Measurements from ENCODE around the gene GAS6. TPM values are rescaled to one million over a fixed set of nuclear protein-coding genes. Genes with fewer than 3 reads are reported as not detected.

GAS6 gene
- total RNA-seq, 4 donors from 2014 or later: 43.0 to 112 (median 68.5) TPM

DNA sequence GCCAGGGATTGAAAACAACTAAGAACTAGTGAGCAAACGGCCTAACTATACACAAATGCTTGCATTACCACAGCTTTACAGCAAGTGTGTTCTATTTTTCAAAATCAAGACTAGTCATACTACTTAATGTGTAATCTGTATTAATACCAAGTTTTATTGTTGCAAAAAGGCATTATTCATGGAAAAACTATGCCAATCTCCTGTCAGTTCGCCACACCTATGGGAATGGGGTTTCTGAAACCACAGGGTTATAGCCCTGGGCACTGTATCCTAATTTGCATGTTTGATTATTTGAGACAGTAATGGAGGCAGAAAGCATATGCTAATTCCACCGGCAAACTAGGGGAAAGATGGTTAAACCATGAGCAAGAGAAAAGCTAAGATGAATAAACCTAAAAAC, 14.3 kb downstream of the GAS6 start:
- Histone ChIP-seq H3K27ac (peak overlapping the region; percentile 63 to 77 (median 68)), H3K4me3 (no peak overlapping the region), H3K4me1 (peaks cover 46 to 88% (median 66%) of the 10 kb centered on the region in 3 donors), H3K36me3 (peaks cover 0 to 15% (median 0%) of the 10 kb centered on the region in 3 donors), H3K27me3 (no peaks in the 10 kb centered on the region), H3K9me3 (no peaks in the 10 kb centered on the region)
- DNase-seq: no peak
- TF ChIP-seq, protein P1, sequence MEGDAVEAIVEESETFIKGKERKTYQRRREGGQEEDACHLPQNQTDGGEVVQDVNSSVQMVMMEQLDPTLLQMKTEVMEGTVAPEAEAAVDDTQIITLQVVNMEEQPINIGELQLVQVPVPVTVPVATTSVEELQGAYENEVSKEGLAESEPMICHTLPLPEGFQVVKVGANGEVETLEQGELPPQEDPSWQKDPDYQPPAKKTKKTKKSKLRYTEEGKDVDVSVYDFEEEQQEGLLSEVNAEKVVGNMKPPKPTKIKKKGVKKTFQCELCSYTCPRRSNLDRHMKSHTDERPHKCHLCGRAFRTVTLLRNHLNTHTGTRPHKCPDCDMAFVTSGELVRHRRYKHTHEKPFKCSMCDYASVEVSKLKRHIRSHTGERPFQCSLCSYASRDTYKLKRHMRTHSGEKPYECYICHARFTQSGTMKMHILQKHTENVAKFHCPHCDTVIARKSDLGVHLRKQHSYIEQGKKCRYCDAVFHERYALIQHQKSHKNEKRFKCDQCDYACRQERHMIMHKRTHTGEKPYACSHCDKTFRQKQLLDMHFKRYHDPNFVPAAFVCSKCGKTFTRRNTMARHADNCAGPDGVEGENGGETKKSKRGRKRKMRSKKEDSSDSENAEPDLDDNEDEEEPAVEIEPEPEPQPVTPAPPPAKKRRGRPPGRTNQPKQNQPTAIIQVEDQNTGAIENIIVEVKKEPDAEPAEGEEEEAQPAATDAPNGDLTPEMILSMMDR (IDR thresholded peaks at IDR 0.05): no peak
- TF ChIP-seq POLR2A (IDR thresholded peaks at IDR 0.05): no peak
- WGBS, 2 donors: 45 to 53% methylated on average over 3 of the region's 3 CpGs
- intact Hi-C loops (cut with DNase I): no loop called here

GRCh38 chr13:113848431-113849260, 15.2 kb downstream of the GAS6 start:
- intact Hi-C loops (cut with DNase I): no loop called here
- DNase-seq: no peak
- H3K27me3 ChIP-seq: no peaks in the 10 kb centered on the region
- peaks cover 0 to 20% (median 0%) of the 10 kb centered on the region in 3 donors for H3K36me3 ChIP-seq
- H3K27ac ChIP-seq: peak overlapping the region; percentile 63 to 77 (median 68)
- H3K4me1 ChIP-seq: peaks cover 45 to 88% (median 66%) of the 10 kb centered on the region in 3 donors
- 45 to 89% methylated on average over 10 to 17 of the region's 18 CpGs for WGBS, 2 donors
- H3K4me3 ChIP-seq: peak overlapping the region in 1 of 4 donors; percentile 21
- no peaks in the 10 kb centered on the region for H3K9me3 ChIP-seq
- TF ChIP-seq, protein P1 (IDR thresholded peaks at IDR 0.05): peak in 2 of 6 experiments; percentile 12 to 22
- TF ChIP-seq POLR2A (IDR thresholded peaks at IDR 0.05): peak in 1 of 4 donors; percentile 11

GRCh38 chr13:113848020-113848419, 15.9 kb downstream of the GAS6 start:
- no peaks in the 10 kb centered on the region for H3K9me3 ChIP-seq
- peaks cover 44 to 87% (median 60%) of the 10 kb centered on the region in 3 donors for H3K4me1 ChIP-seq
- intact Hi-C loops (cut with DNase I): no loop called here
- no peaks in the 10 kb centered on the region for H3K27me3 ChIP-seq
- peaks cover 0 to 25% (median 0%) of the 10 kb centered on the region in 3 donors for H3K36me3 ChIP-seq
- no peak overlapping the region for H3K4me3 ChIP-seq
- TF ChIP-seq POLR2A (IDR thresholded peaks at IDR 0.05): no peak
- TF ChIP-seq, protein P1 (IDR thresholded peaks at IDR 0.05): no peak
- H3K27ac ChIP-seq: peak overlapping the region; percentile 63 to 77 (median 68)
- DNase-seq: no peak
- WGBS, 2 donors: 82 to 83% methylated on average over 8 of the region's 8 CpGs

GRCh38 chr13:113846636-113847318, 17.1 kb downstream of the GAS6 start:
- Histone ChIP-seq H3K27ac (peak overlapping the region in 1 of 4 donors; percentile 10), H3K4me3 (no peak overlapping the region), H3K36me3 (peaks cover 0 to 36% (median 0%) of the 10 kb centered on the region in 3 donors), H3K4me1 (peaks cover 41 to 82% (median 53%) of the 10 kb centered on the region in 3 donors), H3K9me3 (no peaks in the 10 kb centered on the region), H3K27me3 (no peaks in the 10 kb centered on the region)
- intact Hi-C loops (cut with DNase I): no loop called here
- DNase-seq: no peak
- TF ChIP-seq POLR2A (IDR thresholded peaks at IDR 0.05): no peak
- TF ChIP-seq, protein P1 (IDR thresholded peaks at IDR 0.05): no peak
- WGBS, 2 donors: 87 to 88% methylated on average over 9 to 26 of the region's 28 CpGs
